ENCODE measurements around the gene SMIM10.

- TF ChIP-seq CTCF (optimal IDR thresholded peaks at IDR 0.05 in 1 of 3, IDR thresholded peaks at IDR 0.05 in 1 of 3, conservative IDR thresholded peaks at IDR 0.05 in 1 of 3; ENCODE audit: extremely low read depth in 1 of 3, insufficient read depth in 2 of 3, low read length in 3 of 3) (no peak), EZH2 (IDR thresholded peaks at IDR 0.05; ENCODE audit: low read length) (no peak)
These were observed 18.9 kb upstream of the SMIM10 start for GRCh38 chrX:134971926-134972325.
